OCI-LY1 (cell line): ENCODE measurements around the gene RAD52.

Experiments used
- H2AFZ ChIP-seq: fragments of 200-600 bp; sonication (generic), shearing (Covaris generic); 2 replicates; pipeline ENCODE4 v1.6.0; 2014; ENCODE audit warnings: antibody characterized with exemption, mild to moderate bottlenecking, low read length
- H3F3A ChIP-seq: fragments of 200-600 bp; sonication (generic), shearing (Covaris generic); 2 replicates; pipeline ENCODE4 v1.6.0; 2014; ENCODE audit warnings: mild to moderate bottlenecking, antibody characterized with exemption, low read length, moderate library complexity; ENCODE audit not compliant: insufficient read depth
- H3K27ac ChIP-seq: fragments of 200-600 bp; sonication (generic); 2 replicates; pipeline ENCODE4 v1.5.1; 2014; ENCODE audit warnings: low read length, mixed run types, mild to moderate bottlenecking, low read depth; ENCODE audit not compliant: poor library complexity, severe bottlenecking
- H3K27me3 ChIP-seq: fragments of 200-600 bp; sonication (generic); 2 replicates; pipeline ENCODE4 v1.6.0; 2014; ENCODE audit warnings: antibody characterized with exemption, mild to moderate bottlenecking, low read length, moderate library complexity; ENCODE audit not compliant: insufficient read depth
- H3K36me3 ChIP-seq: fragments of 200-600 bp; sonication (generic); 2 replicates; pipeline ENCODE4 v1.6.1; 2014; ENCODE audit warnings: mild to moderate bottlenecking, antibody characterized with exemption, low read length, moderate library complexity, mixed read lengths; ENCODE audit not compliant: insufficient read depth
- H3K4me1 ChIP-seq: fragments of 200-600 bp; sonication (generic); 2 replicates; pipeline ENCODE4 v1.5.1; 2014; ENCODE audit warnings: mild to moderate bottlenecking, low read length, moderate library complexity; ENCODE audit not compliant: insufficient read depth, severe bottlenecking
- H3K4me2 ChIP-seq: fragments of 200-600 bp; sonication (generic), shearing (Covaris generic); 2 replicates; pipeline ENCODE4 v1.6.1; 2014; ENCODE audit warnings: low read length
- H3K4me3 ChIP-seq: fragments of 200-600 bp; sonication (generic); 2 replicates; pipeline ENCODE4 v1.5.1; 2014; ENCODE audit warnings: low read length, low read depth, mild to moderate bottlenecking, mixed read lengths; ENCODE audit not compliant: poor library complexity, severe bottlenecking
- H3K79me2 ChIP-seq: fragments of 200-600 bp; shearing (Covaris generic); 2 replicates; pipeline ENCODE4 v1.6.1; 2016; ENCODE audit warnings: mixed run types, low read length, mixed read lengths; ENCODE audit not compliant: insufficient read depth
- H3K9ac ChIP-seq: fragments of 200-600 bp; sonication (generic), shearing (Covaris generic); 2 replicates; pipeline ENCODE4 v1.6.1; 2014; ENCODE audit warnings: mild to moderate bottlenecking, low read length, mixed read lengths
- H3K9me2 ChIP-seq: fragments of 200-600 bp; sonication (generic), shearing (Covaris generic); 2 replicates; pipeline ENCODE4 v1.6.1; 2014; ENCODE audit warnings: low read depth, mild to moderate bottlenecking, low read length, mixed read lengths
- H3K9me3 ChIP-seq: fragments of 200-600 bp; shearing (Covaris generic); 2 replicates; pipeline ENCODE4 v1.6.1; 2014; ENCODE audit warnings: low read length, mixed read lengths
- H4K20me1 ChIP-seq: fragments of 200-600 bp; sonication (generic), shearing (Covaris generic); 2 replicates; pipeline ENCODE4 v1.6.0; 2016; ENCODE audit warnings: mild to moderate bottlenecking, low read length; ENCODE audit not compliant: insufficient read depth
- EZH2 ChIP-seq: fragments of 200-600 bp; sonication (generic), shearing (Covaris generic); IDR thresholded peaks from 2 replicates; pipeline ENCODE4 v1.8.0; 2017; ENCODE audit warnings: borderline replicate concordance, mixed run types, mild to moderate bottlenecking, antibody characterized with exemption, low read length, moderate library complexity, mixed read lengths
- TF ChIP-seq, protein P1 (sequence below): fragments of 200-600 bp; sonication (generic), shearing (Covaris generic); IDR thresholded peaks from 2 replicates; pipeline ENCODE4 v1.5.1; 2017; ENCODE audit warnings: mild to moderate bottlenecking, antibody characterized with exemption, low read length, moderate library complexity, mixed read lengths

The RAD52 gene

DNA sequence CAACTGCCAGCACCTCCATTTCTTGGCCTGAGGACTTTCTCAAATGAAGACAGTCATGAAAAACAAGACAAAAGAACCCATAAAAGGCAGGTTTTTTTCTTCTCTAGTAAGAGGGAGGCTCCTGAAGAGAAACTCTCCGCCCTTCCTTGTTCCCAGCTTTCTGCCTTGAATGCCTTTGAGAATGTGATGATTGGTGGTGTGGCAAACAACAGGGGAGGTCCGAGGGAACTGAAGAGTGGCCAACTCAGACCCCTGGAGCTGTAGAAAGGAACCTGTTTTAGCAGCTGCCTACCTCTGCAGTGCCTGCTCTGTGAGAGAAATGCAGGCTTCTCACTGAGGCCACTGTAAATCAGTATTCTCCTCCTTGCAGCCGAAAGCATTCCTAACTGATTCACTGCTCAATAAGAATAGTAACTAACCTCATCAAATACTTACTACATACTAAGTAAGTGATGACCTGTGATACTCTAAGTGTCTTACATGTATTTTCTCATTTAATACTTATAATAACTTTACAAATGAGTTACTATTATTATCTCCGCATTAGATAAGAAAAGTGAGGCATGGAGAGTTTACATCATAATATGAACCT lies 24.9 kb upstream of the RAD52 start:
- no peak overlapping the region for H3K4me2 ChIP-seq
- H3F3A ChIP-seq, result no peaks in the 10 kb centered on the region
- no peak overlapping the region for H3K27ac ChIP-seq
- H3K4me1 ChIP-seq, result no peaks in the 10 kb centered on the region
- H3K9ac ChIP-seq, result no peak overlapping the region
- no peak overlapping the region for H3K4me3 ChIP-seq
- no peaks in the 10 kb centered on the region for H3K27me3 ChIP-seq
- no peaks in the 10 kb centered on the region for H3K79me2 ChIP-seq
- no peaks in the 10 kb centered on the region for H4K20me1 ChIP-seq
- TF ChIP-seq, protein P1, sequence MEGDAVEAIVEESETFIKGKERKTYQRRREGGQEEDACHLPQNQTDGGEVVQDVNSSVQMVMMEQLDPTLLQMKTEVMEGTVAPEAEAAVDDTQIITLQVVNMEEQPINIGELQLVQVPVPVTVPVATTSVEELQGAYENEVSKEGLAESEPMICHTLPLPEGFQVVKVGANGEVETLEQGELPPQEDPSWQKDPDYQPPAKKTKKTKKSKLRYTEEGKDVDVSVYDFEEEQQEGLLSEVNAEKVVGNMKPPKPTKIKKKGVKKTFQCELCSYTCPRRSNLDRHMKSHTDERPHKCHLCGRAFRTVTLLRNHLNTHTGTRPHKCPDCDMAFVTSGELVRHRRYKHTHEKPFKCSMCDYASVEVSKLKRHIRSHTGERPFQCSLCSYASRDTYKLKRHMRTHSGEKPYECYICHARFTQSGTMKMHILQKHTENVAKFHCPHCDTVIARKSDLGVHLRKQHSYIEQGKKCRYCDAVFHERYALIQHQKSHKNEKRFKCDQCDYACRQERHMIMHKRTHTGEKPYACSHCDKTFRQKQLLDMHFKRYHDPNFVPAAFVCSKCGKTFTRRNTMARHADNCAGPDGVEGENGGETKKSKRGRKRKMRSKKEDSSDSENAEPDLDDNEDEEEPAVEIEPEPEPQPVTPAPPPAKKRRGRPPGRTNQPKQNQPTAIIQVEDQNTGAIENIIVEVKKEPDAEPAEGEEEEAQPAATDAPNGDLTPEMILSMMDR, result no peak
- TF ChIP-seq EZH2, result no peak
- H2AFZ ChIP-seq, result no peak overlapping the region
- H3K9me2 ChIP-seq, result no peaks in the 10 kb centered on the region
- H3K9me3 ChIP-seq, result no peaks in the 10 kb centered on the region
- no peaks in the 10 kb centered on the region; the same call in 1 of the 2 replicates for H3K36me3 ChIP-seq

DNA sequence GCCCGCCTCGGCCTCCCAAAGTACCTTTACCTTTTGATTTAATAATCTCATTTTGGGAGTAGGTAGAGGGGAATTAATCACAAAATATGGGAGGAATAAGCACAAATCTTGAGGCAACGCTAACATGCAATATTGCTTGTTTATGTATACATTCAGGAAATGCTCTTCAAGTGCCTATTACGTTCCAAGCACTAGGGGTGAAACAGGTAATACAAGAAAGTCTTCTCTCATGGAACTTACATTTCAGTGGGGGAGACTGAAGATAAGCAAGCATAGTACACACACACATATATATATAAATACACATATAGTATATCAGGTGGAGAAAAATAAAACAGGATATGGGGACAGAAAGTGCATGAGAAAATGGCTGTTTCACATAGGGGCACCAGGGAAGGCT lies 22.5 kb upstream of the RAD52 start:
- Histone ChIP-seq H2AFZ (no peak overlapping the region), H3K4me1 (no peaks in the 10 kb centered on the region), H3F3A (no peaks in the 10 kb centered on the region), H3K27me3 (no peaks in the 10 kb centered on the region), H3K36me3 (no peaks in the 10 kb centered on the region; the same call in 1 of the 2 replicates), H3K9me3 (no peaks in the 10 kb centered on the region), H3K4me3 (no peak overlapping the region), H4K20me1 (no peaks in the 10 kb centered on the region), H3K9me2 (no peaks in the 10 kb centered on the region), H3K9ac (no peak overlapping the region), H3K27ac (no peak overlapping the region), H3K79me2 (no peaks in the 10 kb centered on the region), H3K4me2 (no peak overlapping the region)
- TF ChIP-seq, protein P1, result no peak
- TF ChIP-seq EZH2, result no peak

DNA sequence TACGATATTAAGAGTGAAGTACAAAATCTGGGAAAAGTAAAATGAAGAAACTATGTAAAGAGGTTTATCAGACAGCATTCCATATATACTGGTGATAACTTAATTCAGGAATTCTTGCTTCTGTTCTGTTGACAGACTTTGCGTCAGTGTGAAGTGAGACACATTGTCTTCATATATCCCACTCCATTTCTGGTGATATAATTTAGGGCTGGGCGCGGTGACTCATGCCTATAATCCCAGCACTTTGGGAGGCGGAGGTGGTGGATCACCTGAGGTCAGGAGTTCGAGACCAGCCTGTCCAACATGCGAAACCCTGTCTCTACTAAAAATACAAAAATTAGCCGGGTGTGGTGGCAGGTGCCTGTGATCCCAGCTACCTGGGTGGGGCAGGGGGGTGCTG lies 20.3 kb upstream of the RAD52 start:
- no peak overlapping the region for H3K27ac ChIP-seq
- H3K9me3 ChIP-seq, result no peaks in the 10 kb centered on the region
- no peak overlapping the region for H3K9ac ChIP-seq
- no peaks in the 10 kb centered on the region for H4K20me1 ChIP-seq
- TF ChIP-seq EZH2, result no peak
- TF ChIP-seq, protein P1, result no peak
- no peaks in the 10 kb centered on the region for H3F3A ChIP-seq
- H3K27me3 ChIP-seq, result no peaks in the 10 kb centered on the region
- H2AFZ ChIP-seq, result no peak overlapping the region
- no peaks in the 10 kb centered on the region for H3K79me2 ChIP-seq
- H3K36me3 ChIP-seq, result no peaks in the 10 kb centered on the region
- H3K4me3 ChIP-seq, result no peak overlapping the region
- H3K9me2 ChIP-seq, result no peaks in the 10 kb centered on the region
- H3K4me2 ChIP-seq, result no peak overlapping the region
- no peaks in the 10 kb centered on the region for H3K4me1 ChIP-seq
